ENCODE data around the gene OR13A1.
"Not testable (repeated sequence)": the region's sequence is repeated elsewhere in the genome, so short reads cannot be mapped to it uniquely, and the experiment has no call there.

OR13A1 gene

DNA sequence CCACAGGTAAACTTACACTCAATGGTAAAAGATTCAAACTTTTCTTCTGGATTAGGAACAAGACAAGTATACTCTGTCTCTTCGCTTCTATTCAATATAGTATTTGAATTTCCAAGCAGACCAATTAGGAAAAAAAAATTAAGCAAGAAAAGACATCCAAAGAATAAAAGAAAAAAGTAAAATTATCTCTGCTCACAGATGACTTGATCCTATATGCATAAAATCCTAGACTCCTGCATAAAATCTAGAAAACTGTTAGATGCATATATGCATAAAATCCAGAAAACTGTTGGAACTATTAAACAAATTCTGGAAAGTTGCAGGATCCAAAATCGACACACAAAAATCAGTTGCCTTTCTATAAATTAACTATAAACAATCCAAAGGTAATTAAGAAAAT is at the start of gene OR13A1:
Gene OR13A1, minus strand, starts transcription at position 101 of the 400 bp plus-strand sequence. CDS start 11,186 bp downstream, outside the sequence.
- no peak for DNase-seq

DNA sequence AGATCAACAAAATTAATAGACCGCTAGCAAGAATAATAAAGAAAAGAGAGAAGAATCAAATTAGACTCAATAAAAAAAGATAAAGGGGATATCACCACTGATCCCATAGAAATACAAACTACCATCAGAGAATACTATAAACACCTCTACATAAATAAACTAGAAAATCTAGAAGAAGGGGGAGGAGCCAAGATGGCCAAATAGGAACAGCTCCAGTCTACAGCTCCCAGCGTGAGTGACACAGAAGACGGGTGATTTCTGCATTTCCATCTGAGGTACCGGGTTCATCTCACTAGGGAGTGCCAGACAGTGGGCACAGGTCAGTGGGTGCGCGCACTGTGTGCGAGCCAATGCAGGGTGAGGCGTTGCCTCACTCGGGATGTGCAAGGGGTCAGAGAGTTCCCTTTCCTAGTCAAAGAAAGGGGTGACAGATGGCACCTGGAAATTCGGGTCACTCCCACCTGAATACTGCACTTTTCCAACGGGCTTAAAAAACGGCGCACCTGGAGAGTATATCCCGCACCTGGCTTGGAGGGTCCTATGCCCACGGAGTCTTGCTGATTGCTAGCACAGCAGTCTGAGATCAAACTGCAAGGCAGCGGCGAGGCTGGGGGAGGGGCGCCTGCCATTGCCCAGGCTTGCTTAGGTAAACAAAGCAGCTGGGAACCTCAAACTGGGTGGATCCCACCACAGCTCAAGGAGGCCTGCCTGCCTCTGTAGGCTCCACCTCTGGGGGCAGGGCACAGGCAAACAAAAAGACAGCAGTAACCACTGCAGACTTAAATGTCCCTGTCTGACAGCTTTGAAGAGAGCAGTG is 46.8 kb upstream of the OR13A1 start:
- peak; percentile 22 for DNase-seq

DNA sequence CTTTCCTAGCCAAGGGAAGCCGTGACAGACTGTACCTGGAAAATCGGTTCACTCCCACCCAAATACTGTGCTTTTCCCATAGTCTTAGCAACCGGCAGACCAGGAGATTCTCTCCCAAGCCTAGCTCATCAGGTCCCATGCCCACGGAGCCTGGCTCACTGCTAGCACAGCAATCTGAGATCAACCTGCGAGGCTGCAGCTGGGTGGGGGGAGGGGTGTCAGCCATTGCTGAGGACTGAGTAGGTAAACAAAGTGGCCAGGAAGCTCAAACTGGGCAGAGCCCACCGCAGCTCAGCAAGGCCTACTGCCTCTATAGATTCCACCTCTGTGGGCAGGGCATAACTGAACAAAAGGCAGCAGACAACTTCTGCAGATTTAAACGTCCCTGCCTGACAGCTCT is 43.6 kb upstream of the OR13A1 start:
- DNase-seq, result not testable (repeated sequence)

DNA sequence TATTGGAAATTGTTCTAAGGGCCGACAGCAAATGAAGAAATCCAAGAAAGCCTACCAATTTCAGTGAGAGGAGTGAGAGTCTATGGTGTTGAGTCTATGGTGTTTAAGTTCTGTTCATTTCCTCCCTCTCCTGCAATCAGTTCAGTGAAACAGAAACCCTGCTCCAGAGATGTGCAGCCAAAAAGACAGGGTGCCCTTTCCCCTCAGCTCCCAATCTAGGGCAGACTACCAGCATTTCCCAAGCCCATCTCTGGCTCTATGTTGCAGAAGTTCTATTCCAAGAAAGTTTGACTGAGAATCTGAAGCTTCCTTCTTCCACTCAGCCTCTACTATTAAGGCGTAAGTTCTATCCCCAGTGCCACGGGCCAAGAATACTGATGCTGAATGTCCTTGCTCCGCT is 40.1 kb upstream of the OR13A1 start:
- no peak for DNase-seq

- no peak for DNase-seq
Observed at GRCh38 chr10:45354261-45354660, 38.9 kb upstream of the OR13A1 start.

- no peak for DNase-seq
Observed at GRCh38 chr10:45353186-45353585, 37.8 kb upstream of the OR13A1 start.

GRCh38 chr10:45348196-45348765 is 32.9 kb upstream of the OR13A1 start:
- not testable (repeated sequence) for DNase-seq

- DNase-seq, result not testable (repeated sequence)
Observed at GRCh38 chr10:45347464-45347863, 32.1 kb upstream of the OR13A1 start.

DNA sequence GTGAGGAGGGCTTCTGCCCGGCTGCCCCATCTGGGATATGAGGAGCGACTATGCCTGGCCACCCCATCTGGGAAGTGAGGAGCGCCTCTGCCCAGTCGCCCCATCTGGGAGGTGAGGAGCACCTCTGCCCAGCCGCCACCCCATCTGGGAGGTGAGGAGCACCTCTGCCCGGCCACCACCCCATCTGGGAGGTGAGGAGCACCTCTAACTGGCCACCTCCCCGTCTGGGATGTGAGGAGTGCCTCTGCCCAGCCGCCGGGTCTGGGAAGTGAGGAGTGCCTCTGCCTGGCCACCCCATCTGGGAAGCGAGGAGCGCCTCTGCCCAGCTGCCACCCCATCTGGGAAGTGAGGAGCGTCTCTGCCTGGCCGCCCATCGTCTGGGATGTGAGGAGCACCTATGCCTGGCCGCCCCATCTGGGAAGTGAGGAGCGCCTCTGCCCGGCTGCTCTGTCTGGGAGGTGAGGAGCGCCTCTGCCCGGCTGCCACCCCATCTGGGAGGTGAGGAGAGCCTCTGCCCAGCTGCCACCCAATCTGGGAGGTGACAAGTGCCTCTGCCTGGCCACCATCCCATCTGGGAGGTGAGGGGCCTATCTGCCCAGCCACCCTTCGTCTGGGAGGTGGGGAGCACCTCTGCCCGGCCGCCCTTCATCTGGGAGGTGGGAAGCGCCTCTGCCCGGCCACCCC is 31.4 kb upstream of the OR13A1 start:
- DNase-seq, result not testable (repeated sequence)

DNA sequence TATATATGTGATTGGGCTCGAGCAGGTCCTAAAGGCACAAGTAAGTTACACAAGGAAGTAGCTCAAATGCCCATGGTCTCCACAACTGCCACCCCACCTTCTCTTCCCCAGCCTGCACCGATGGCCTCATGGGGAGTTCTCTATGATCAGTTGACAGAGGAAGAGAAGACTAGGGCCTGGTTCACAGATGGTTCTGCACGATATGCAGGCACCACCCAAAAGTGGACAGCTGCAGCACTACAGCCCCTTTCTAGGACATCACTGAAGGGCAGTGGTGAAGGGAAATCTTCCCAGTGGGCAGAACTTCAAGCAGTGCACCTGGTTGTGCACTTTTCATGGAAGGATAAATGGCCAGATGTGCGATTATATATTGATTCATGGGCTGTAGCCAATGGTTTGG is 25.0 kb upstream of the OR13A1 start:
- not testable (repeated sequence) for DNase-seq

DNA sequence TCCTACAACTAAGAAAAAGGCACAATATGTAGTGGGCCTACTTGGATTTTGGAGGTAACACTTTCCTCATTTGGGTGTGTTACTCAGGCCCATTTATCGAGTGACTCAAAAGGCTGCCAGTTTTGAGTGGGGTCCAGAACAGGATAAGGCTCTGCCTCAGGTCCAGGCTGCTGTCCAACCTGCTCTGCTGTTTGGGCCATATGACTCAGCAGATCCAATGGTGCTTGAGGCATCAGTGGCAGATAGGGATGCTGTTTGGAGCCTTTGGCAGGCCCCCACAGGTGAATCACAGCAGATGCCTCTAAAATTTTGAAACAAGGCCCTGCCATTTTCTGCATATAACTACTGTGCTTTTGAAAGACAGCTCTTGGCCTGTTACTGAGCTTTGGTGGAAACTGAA is 24.5 kb upstream of the OR13A1 start:
- no peak for DNase-seq

DNA sequence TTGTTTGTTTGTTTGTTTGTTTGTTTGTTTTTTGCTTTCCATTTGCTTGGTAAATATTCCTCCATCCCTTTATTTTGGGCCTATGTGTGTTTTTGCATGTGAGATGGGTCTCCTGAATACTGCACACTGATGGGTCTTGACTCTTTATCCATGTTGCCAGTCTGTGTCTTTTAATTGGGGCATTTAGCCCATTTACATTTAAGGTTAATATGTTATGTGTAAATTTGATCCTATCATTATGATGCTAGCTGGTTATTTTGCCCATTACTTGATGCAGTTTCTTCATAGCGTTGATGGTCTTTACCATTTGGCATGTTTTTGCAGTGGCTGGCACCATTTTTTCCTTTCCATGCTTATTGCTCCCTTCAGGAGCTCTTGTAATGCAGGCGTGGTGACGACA is 16.4 kb upstream of the OR13A1 start:
- DNase-seq, result not testable (repeated sequence)

DNA sequence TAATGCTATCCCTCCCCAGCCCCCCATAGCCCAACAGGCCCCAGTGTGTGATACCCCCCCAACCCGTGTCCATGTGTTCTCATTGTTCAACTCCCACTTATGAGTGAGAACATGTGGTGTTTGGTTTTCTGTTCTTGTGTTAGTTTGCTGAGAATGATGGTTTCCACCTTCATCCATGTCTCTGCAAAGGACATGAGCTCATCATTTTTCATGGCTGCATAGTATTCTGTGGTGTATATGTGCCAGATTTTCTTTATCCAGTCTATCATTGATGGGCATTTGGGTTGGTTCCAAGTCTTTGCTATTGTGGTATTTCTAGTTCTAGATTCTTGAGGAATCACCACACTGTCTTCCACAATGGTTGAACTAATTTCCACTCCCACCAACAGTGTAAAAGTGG is 11.5 kb upstream of the OR13A1 start:
- DNase-seq, result not testable (repeated sequence)

- no peak for DNase-seq
Observed at GRCh38 chr10:45325116-45325515, 9.7 kb upstream of the OR13A1 start.

GRCh38 chr10:45319702-45320101 is 4.3 kb upstream of the OR13A1 start:
- DNase-seq, result no peak

DNA sequence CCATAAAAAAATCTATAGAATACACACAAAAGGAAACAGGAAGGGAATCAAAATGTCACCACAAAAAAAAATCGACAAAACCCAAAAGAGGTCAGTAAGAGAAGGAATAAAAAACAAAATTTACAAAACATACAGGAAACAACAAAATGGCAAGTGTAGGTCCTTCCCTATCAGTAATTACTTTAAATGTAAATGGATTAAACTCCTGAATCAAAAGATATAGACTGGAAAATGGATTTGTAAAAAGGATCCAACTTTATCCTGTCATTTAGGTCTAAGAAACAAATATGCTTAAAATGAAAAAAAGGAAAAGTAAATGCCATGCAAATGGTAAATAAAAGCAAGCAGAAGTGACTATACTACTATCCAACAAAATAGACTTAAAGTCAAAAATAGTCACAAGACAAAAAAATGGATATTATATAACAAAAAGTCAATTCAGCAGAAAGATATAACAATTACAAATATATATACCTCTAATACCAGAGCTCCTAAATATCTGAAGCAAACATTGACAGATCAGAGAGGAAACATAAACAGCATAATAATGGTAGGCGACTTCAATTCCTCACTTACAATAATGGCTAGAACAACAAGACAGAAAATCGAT is 2.0 kb downstream of the OR13A1 start:
- DNase-seq, result no peak

DNA sequence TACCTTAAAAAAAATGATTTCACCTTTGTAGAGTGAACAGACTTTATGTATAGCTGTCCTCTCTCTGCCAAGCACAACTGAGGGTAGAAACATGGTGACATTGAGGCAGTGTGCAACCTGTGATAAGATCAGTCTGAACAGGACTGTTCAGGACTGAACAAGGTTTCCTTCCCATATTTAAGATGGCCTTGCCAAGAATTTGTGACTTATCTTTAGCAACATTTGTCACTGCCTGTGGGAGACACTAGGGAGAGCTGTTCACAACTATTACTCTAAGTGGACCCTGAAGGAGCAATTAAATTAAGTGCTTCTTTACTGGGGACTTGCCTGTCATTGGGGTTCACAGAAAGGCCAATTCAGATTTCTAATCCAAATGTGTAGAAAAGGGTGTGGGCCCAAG is 6.7 kb downstream of the OR13A1 start:
- DNase-seq, result peak; percentile 7

GRCh38 chr10:45302573-45302972 is 12.8 kb downstream of the OR13A1 start:
- DNase-seq, result no peak

DNA sequence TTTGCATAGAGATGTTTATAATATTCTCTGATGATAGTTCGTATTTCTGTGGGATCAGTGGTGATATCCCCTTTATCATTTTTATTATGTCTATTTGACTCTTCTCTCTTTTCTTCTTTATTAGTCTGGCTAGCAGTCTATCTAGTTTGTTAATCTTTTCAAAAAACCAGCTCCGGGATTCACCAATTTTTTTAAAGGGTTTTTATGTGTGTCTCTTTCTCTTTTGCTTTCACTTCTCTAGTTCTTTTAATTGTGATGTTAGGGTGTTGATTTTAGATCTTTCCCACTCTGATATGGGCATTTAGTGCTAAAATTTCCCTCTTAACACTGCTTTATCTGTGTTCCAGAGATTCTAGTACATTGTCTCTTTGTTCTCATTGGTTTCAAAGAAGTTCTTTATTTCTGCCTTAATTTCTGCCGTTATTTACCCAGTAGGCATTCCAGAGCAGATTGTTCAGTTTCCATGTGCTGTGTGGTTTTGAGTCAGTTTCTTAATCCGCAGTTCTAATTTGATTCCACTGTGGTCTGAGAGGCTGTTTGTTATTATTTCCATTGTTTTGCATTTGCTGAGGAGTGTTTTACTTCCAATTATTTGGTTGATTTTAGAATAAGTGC is 17.0 kb downstream of the OR13A1 start:
- not testable (repeated sequence) for DNase-seq

DNA sequence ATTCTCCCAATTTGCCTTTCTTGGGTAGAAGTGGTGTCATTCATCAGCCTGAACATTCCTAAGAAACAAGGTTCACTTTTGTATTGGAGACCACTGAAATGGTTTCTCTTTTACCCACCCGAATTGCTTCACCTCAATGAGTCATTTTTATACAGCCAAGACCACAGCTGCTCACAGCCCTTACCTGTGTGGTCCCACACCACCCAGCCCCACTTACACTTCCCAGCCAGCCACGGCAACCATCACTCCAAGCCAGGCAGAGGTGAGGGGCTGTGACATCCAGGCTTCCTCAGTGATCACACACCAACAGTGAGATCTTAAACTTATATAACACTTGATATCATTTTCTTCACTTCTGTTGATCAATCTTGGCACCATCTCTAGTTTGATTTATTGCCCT is 20.7 kb downstream of the OR13A1 start:
- no peak for DNase-seq

DNA sequence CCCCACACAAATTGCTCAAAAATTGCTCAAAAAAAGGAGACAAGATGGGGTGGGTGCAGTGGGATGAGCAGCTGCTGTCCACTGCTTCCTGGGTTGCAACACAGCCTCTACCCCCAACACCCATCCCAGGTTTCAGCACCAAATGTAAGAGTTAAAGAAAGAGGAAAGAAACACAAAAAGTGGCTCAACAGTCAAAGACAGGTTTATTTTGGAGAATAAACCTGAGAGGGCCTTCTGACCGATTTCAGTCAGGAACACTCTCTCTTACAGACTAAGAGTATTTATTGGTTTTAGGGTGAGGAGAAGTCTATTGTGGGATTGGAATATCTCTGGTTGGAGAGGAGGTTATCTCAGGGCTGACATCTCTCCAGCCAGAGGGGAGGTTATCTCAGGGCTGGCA is 28.4 kb downstream of the OR13A1 start:
- no peak for DNase-seq

DNA sequence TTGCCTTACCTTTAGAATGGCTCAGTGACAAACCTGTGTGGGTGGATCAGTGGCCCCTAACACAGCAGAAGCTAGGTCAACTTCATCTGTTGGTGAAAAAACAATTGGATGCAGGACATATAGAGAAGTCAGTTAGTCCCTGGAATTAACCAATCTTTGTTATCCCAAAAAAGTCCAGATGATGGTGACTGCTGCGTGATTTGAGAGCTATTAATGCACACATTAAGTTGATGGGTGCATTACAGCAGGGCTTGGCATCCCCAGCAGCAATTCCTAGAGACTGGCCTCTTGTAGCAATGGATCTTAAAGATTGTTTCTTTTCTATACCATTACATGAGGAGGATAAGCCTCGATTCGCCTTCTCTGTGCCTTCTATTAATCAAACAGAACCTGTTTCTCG is 33.3 kb downstream of the OR13A1 start:
- peak; percentile 5 for DNase-seq

DNA sequence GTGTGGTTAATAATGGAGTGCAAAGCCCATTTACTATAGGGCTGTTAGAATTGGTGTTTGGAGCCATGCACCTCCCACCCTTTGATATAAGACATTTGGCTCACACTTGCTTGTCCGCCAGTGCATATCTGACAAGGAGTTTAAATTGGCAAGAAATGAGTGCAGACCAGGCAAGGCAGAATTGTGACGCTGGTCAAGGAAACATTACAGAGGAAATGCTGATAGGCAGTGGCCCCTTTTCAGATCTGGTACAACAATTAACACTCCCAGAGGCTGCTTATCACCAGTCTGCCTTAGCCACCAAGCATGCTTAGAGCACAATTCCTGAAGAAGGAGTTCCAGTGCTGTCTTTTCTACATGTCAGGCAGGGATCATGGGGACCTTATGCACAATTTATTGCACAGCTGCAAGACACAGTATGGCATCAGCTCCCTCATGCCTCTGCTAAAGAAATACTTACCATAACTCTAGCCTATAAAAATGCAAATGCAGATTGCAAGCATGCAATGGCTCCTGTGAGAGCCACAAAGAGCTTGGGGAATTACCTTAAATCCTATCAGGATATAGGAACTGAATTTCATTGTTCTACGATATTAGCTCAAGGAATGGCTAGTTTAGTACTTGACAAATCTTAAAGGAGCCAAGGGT is 35.2 kb downstream of the OR13A1 start:
- no peak for DNase-seq
